Stomach (tissue), 4 donors: ENCODE results near the gene NUP153.
"Not testable (repeated sequence)": the region's sequence is repeated elsewhere in the genome, so short reads cannot be mapped to it uniquely, and the experiment has no call there.

ENCODE experiments used
- CTCF ChIP-seq, 7 experiments: fragments of 450-650 bp in 4 of 7; fragments of 200-600 bp in 3 of 7; sonication (generic) in 3 of 7; IDR thresholded peaks; one replicate each; pipeline ENCODE4 v1.5.1; 2016 to 2019; ENCODE audit warnings: antibody characterized with exemption in 7 of 7, control low read depth in 2 of 7, mild to moderate bottlenecking in 1 of 7
- EP300 ChIP-seq: sonication (generic); formaldehyde crosslinking; IDR thresholded peaks from one replicate; pipeline ENCODE4 v1.6.1; 2017; ENCODE audit warnings: antibody characterized with exemption
- POLR2AphosphoS5 ChIP-seq, 3 donors: sonication (generic); formaldehyde crosslinking; IDR thresholded peaks; one replicate each; pipeline ENCODE4 v1.6.1; 2016; ENCODE audit warnings: antibody characterized with exemption in 3 of 3

GRCh38 chr6:17745324-17745723 is 38.6 kb upstream of the NUP153 start:
- not testable (repeated sequence) for TF ChIP-seq CTCF (IDR thresholded peaks at IDR 0.05); POLR2AphosphoS5 (IDR thresholded peaks at IDR 0.05); EP300
